GM13976 (cell line): Measurements from ENCODE around the gene OCIAD2.
"Not testable (repeated sequence)": the region's sequence is repeated elsewhere in the genome, so short reads cannot be mapped to it uniquely, and the experiment has no call there.

ENCODE experiments used
- DNase-seq: peaks from one replicate; pipeline ENCODE4 v3.0.0; 2012; ENCODE audit warnings: low spot score
- CTCF ChIP-seq: IDR thresholded peaks from 2 replicates; pipeline ENCODE4 v1.5.1; 2012; ENCODE audit warnings: borderline replicate concordance, mild to moderate bottlenecking; ENCODE audit not compliant: insufficient read depth; ENCODE audit errors: extremely low read depth, missing control alignments, control extremely low read depth
- in situ Hi-C: fragments of 300-500 bp; cut with MboI; formaldehyde crosslinking; loops from one replicate; pipeline ENCODE4 v1.12.0; 2022; ENCODE audit warnings: low sequenced_read_pairs, mixed read lengths, inconsistent platforms; ENCODE audit not compliant: unreplicated experiment

Gene OCIAD2

DNA sequence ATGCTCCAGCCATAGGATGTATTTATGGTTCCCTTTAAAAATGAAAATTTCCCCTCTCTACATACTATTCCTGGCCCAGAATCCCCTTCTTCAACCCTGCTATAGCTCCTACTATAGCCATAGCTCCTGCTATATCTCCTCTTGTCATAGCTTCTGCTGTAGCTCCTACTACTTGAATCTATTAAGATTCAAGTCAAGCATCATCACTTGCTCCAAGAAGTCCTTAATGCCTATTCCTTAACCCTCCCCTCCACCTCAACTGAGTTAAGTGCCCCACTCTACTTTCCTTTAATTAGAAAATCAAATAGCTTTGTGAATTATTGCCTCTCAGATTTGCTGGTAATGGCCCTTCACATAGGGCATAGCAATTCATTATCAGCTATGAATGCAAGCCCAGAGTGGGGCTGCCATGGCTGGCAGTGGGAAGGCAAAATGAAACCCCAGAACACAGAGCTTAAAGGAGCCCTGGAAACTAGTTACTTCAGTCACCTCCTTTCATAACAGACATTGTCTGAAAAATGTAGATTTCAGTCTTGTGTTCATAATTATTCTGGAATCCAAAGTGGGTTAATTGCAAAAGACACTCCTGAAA, 15.4 kb downstream of the OCIAD2 start:
- in situ Hi-C loops, result no loop called here

DNA sequence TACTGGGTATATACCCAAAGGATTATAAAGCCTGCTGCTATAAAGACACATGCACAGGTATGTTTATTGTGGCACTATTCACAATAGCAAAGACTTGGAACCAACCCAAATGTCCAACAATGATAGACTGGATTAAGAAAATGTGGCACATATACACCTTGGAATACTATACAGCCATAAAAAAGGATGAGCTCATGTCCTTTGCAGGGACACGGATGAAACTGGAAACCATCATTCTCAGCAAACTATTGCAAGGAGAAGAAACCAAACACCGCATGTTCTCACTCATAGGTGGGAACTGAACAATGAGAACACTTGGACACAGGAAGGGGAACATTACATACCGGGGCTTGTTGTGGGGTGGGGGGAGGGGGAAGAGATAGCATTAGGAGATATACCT, 16.8 kb downstream of the OCIAD2 start:
- in situ Hi-C loops, result not testable (repeated sequence)

More for the DNA sequence above, 15.4 kb downstream of the OCIAD2 start:
- DNase-seq, result no peak
- TF ChIP-seq CTCF, result no peak

GRCh38 chr4:48881646-48882045, 24.9 kb downstream of the OCIAD2 start:
- in situ Hi-C loops, DNase-seq: not testable (repeated sequence)

More for the DNA sequence above, 16.8 kb downstream of the OCIAD2 start:
- not testable (repeated sequence) for DNase-seq

DNA sequence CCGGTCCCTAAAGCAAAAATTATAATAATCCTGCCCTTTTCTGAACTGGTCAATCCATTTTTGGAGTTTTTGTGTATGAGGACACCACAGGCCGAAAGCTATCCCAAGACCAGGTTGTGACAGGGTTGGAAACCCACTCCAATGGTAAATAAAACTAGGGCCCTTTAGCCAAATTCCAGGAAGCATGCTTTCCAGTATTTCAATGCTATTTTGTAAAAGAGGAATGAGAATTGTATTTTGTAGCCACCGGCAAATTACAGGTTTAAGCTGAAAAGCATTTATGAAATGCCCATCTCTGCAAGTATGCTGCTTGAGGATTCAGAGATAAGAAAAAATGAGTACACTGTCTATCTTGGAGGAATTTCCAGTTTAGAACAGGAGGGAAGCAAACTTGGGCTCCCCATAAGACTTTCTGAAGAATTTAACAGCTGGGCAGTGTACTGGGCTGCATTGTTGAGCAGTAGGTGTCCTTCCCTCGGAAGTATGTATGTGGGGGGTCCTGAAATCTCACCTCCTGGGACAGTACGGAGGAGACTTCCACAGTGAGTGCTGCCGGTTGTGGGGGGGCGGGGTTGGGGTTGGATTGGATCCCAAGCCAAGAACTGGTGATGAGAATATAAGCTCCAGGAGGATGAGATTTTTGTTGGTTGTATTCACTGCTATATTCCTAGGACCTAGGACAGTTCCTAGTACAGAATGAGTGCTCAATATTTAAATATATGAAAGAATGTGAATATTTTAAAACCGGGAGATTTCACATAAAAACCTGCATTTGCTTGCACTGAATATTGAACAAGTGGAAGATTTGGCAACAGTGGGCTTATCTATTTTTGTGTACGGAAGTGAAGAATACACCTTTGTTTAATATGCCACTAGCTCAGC, 26.8 kb downstream of the OCIAD2 start:
- in situ Hi-C loops, result no loop called here
- TF ChIP-seq CTCF, result no peak
- no peak for DNase-seq

GRCh38 chr4:48877827-48878535, 28.6 kb downstream of the OCIAD2 start:
- no peak for DNase-seq
- in situ Hi-C loops, result no loop called here
- no peak for TF ChIP-seq CTCF

GRCh38 chr4:48864696-48865095, 41.9 kb downstream of the OCIAD2 start:
- DNase-seq, in situ Hi-C loops: not testable (repeated sequence)

GRCh38 chr4:48863728-48864127, 42.8 kb downstream of the OCIAD2 start:
- in situ Hi-C loops, result no loop called here
- no peak for DNase-seq
- no peak for TF ChIP-seq CTCF

GRCh38 chr4:48862661-48863060, 43.9 kb downstream of the OCIAD2 start:
- TF ChIP-seq CTCF, result no peak
- in situ Hi-C loops, result no loop called here
- DNase-seq, result no peak
